GM12878 (cell line): ENCODE measurements around the gene TBL3. TPM values are rescaled to one million over a fixed set of nuclear protein-coding genes. Genes with fewer than 3 reads are reported as not detected.

Experiments
- ATAC-seq: fragments of 200-7000 bp; cut with Tn5 transposase; 3 replicates; pipeline ENCODE4 v1.9.1; 2020; ENCODE audit warnings: mild to moderate bottlenecking, moderate library complexity
- BruUV-seq: library from RNA; stranded (reverse); fragments of 400-500 nt; replicated peaks from 2 replicates; lab custom pipeline; 2021; lab: Mats Ljungman, UMichigan
- CTCF ChIA-PET: fragments of 300-600 bp; sonication (Branson Sonifier 250); formaldehyde crosslinking; extraction: SDS; loops from one replicate; lab custom pipeline; 2021; ENCODE audit warnings: inconsistent platforms; lab: Yijun Ruan, JAX
- POLR2A ChIA-PET: fragments of 350-600 bp; formaldehyde crosslinking; extraction: SDS; loops from one replicate; lab custom pipeline; 2021; ENCODE audit warnings: inconsistent platforms; lab: Charles Lee
- RAD21 ChIA-PET: fragments of 300-600 bp; sonication (Branson Sonifier 250); formaldehyde crosslinking; loops from one replicate; lab custom pipeline; 2023; ENCODE audit warnings: antibody characterized with exemption; ENCODE audit not compliant: unreplicated experiment; lab: Charles Lee
- SMC1A ChIA-PET: fragments of 300-600 bp; sonication (Branson Sonifier 250); formaldehyde crosslinking; loops from one replicate; lab custom pipeline; 2023; ENCODE audit not compliant: unreplicated experiment, uncharacterized antibody; lab: Charles Lee
- DNase-seq: peaks from one replicate; pipeline ENCODE4 v3.0.0-alpha.2; 2011; ENCODE audit warnings: low read depth, low spot score
- FAIRE-seq: peaks from 3 replicates; lab custom pipeline; 2011; peaks lifted over from hg19 to GRCh38; lab: Jason Lieb, UNC
- H2AFZ ChIP-seq: 2 replicates; pipeline ENCODE4 v1.6.0; 2011; ENCODE audit warnings: low read depth, low read length, control low read depth; ENCODE audit not compliant: control insufficient read depth
- H3K27ac ChIP-seq: 2 replicates; pipeline ENCODE4 v1.5.1; 2011; ENCODE audit warnings: control low read depth; ENCODE audit not compliant: control insufficient read depth, insufficient read depth
- H3K27me3 ChIP-seq, 2 experiments: replicated peaks in 1 of 2; 2 replicates each; pipeline versions ENCODE4 v1.6.0 to v1.6.1; 2011; ENCODE audit warnings: low read length in 1 of 2; ENCODE audit not compliant: control insufficient read depth in 2 of 2, insufficient read depth in 2 of 2
- H3K36me3 ChIP-seq, 2 experiments: 2 replicates each; pipeline ENCODE4 v1.5.1; 2011; ENCODE audit warnings: low read length in 1 of 2; ENCODE audit not compliant: control insufficient read depth in 2 of 2, insufficient read depth in 2 of 2
- H3K4me1 ChIP-seq: 2 replicates; pipeline ENCODE4 v1.6.1; 2011; ENCODE audit warnings: mild to moderate bottlenecking, low read length, moderate library complexity, mixed read lengths; ENCODE audit not compliant: control insufficient read depth, insufficient read depth
- H3K4me2 ChIP-seq: 2 replicates; pipeline ENCODE4 v1.6.0; 2011; ENCODE audit warnings: control low read depth; ENCODE audit not compliant: control insufficient read depth, insufficient read depth
- H3K4me3 ChIP-seq: fragments of 200-600 bp; sonication (generic); 2 replicates; pipeline ENCODE4 v1.5.1; 2016
- H3K79me2 ChIP-seq: 2 replicates; pipeline ENCODE4 v1.6.0; 2011; ENCODE audit warnings: low read length; ENCODE audit not compliant: control insufficient read depth, insufficient read depth
- H3K9ac ChIP-seq: 2 replicates; pipeline ENCODE4 v1.8.0; 2011; ENCODE audit warnings: low read length, control low read depth, mixed read lengths; ENCODE audit not compliant: control insufficient read depth, insufficient read depth
- H3K9me3 ChIP-seq: replicated peaks from 3 replicates; pipeline ENCODE4 v1.5.1; 2011; ENCODE audit warnings: mild to moderate bottlenecking, low read length; ENCODE audit not compliant: control insufficient read depth, insufficient read depth
- H4K20me1 ChIP-seq: 2 replicates; pipeline ENCODE4 v1.6.0; 2011; ENCODE audit not compliant: control insufficient read depth, insufficient read depth
- CHD2 ChIP-seq: IDR thresholded peaks from 2 replicates; pipeline ENCODE4 v1.6.1; 2011; ENCODE audit warnings: low read depth, low read length, improper control_type of control experiment, borderline replicate concordance
- FOXK2 ChIP-seq: fragments of 450-650 bp; IDR thresholded peaks from 2 replicates; pipeline ENCODE4 v1.6.1; 2017; ENCODE audit warnings: mild to moderate bottlenecking, moderate library complexity
- NFYA ChIP-seq: IDR thresholded peaks from 2 replicates; pipeline ENCODE4 v1.6.1; 2011; ENCODE audit warnings: low read depth, mild to moderate bottlenecking, low read length, improper control_type of control experiment, borderline replicate concordance
- NR2F1 ChIP-seq: fragments of 450-650 bp; conservative IDR thresholded peaks from 2 replicates; pipeline ENCODE4 v1.6.1; 2017; ENCODE audit warnings: mild to moderate bottlenecking
- PAX8 ChIP-seq: fragments of 450-650 bp; IDR thresholded peaks from 2 replicates; pipeline ENCODE4 v1.6.1; 2017; ENCODE audit warnings: mild to moderate bottlenecking, moderate library complexity
- POLR2A ChIP-seq: IDR thresholded peaks from 2 replicates; pipeline ENCODE4 v1.6.1; 2011; ENCODE audit warnings: low read depth, mild to moderate bottlenecking, low read length
- SMAD1 ChIP-seq: fragments of 450-650 bp; IDR thresholded peaks from 2 replicates; pipeline ENCODE4 v1.6.1; 2018; ENCODE audit warnings: mild to moderate bottlenecking, low read depth; ENCODE audit not compliant: partially characterized antibody
- SUPT20H ChIP-seq: IDR thresholded peaks from 2 replicates; pipeline ENCODE4 v1.6.1; 2011; ENCODE audit warnings: low read depth, mild to moderate bottlenecking, low read length, moderate library complexity, borderline replicate concordance; ENCODE audit not compliant: control insufficient read depth
- TBL1XR1 ChIP-seq: IDR thresholded peaks from 2 replicates; pipeline ENCODE4 v1.6.1; 2012; ENCODE audit warnings: low read depth, low read length, improper control_type of control experiment
- WGBS: methylation state at CpG from one replicate; pipeline ENCODE4 v1.1.6; 2016; ENCODE audit warnings: low lambda C conversion rate; ENCODE audit not compliant: insufficient replicate concordance, insufficient coverage; ENCODE audit errors: missing lambda C conversion rate; 5-methylcytosine and 5-hydroxymethylcytosine counted together
- in situ Hi-C: fragments of 300-500 bp; cut with MboI; formaldehyde crosslinking; loops from 9 replicates; pipeline ENCODE4 v1.14.3; 2018; ENCODE audit warnings: mixed read lengths
- intact Hi-C: fragments of 100-400 bp; cut with micrococcal nuclease; formaldehyde crosslinking; loops from one replicate; pipeline ENCODE4 v1.14.2; 2022; ENCODE audit not compliant: unreplicated experiment
- polyA plus RNA-seq, 11 experiments: library from polyadenylated mRNA; depleted of rRNA in 4 of 11; unstranded in 6 of 11; stranded (reverse) in 5 of 11; fragments of >200 nt; fragmentation: Nextera tagmentation in 4 of 11; fragmentation: Illumina TruSeq in 1 of 11; extraction: Ambion mirVana in 4 of 11; extraction: Trizol in 1 of 11; gene quantifications; 1 replicate in 1 of 11; 2 replicates in 10 of 11; pipeline versions ENCODE4 v1.2.1 to v1.2.3, GENCODE V29; 2011 to 2016; ENCODE audit warnings: inconsistent platforms in 2 of 11, missing spikeins in 2 of 11, low read depth in 1 of 11
- total RNA-seq, 4 experiments: library from RNA; depleted of rRNA in 3 of 4; stranded (reverse); fragments of >200 nt in 3 of 4; fragmentation: Illumina TruSeq in 1 of 4; extraction: Trizol in 1 of 4; gene quantifications; 2 replicates each; pipeline versions ENCODE4 v1.2.1 to v1.2.3, GENCODE V29; 2013 to 2021

TBL3 gene
- total and polyA plus RNA-seq, 10 of the 15 experiments (the other 5 are each of a cell fraction or from before 2014, with no cell fraction given) = 1.2 to 101 (median 34.2) TPM

DNA sequence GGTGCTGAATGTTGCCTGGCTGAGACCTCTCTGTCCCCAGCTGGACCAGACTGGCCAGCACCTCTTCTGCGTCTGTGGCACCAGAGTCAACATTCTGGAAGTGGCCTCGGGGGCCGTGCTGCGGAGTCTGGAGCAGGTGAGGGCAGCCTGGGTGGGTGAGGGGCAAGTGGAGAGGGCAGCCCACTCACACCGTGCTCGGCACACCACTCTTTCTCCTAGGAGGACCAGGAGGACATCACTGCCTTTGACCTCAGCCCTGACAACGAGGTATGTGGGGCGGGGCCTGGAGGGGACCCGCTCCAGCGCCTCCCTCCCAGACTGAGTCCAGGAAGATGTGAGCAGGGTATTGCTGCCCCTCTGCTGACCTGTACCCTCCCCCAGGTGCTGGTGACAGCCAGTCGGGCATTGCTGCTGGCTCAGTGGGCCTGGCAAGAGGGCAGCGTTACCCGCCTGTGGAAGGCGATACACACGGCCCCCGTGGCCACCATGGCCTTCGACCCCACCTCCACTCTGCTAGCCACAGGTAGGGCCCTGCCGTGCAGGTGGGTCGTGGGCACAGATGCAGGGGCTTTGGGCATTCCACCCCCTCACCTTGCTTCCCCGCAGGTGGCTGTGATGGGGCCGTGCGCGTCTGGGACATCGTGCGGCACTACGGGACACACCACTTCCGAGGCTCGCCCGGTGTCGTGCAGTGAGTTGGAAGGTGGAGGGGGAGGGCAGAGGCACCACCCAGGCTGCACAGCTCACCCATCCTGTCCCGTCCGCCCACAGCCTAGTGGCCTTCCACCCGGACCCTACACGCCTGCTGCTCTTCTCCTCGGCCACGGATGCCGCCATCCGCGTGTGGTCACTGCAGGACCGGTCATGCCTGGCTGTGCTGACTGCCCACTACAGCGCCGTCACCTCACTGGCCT is 2.6 kb downstream of the TBL3 start:
- no peak overlapping the region for H2AFZ ChIP-seq
- BruUV-seq = no TSS peak
- intact Hi-C loops = no loop called here
- no peaks in the 10 kb centered on the region for H3K9me3 ChIP-seq
- 93% methylated on average over 39 of the region's 42 CpGs for WGBS
- TF ChIP-seq NFYA (no peak), SMAD1 (no peak), CHD2 (no peak), POLR2A (0 out of 2 replicates have a peak, but pooled peaks have one; percentile 7), TBL1XR1 (no peak), PAX8 (no peak), FOXK2 (no peak), SUPT20H (no peak), NR2F1 (no peak)
- TF ChIP-seq, all 136 proteins: peak for 1
- Histone ChIP-seq H3K27ac (no peak overlapping the region), H3K4me2 (no peak overlapping the region), H4K20me1 (no peaks in the 10 kb centered on the region), H3K9ac (no peak overlapping the region), H3K79me2 (peaks cover 24% of the 10 kb centered on the region), H3K4me3 (no peak overlapping the region), H3K36me3 (peaks cover 0 to 36% of the 10 kb centered on the region in 2 experiments; a peak in 3 of 4 replicates), H3K4me1 (peaks cover 12% of the 10 kb centered on the region), H3K27me3 (no peaks in the 10 kb centered on the region)
- in situ Hi-C loops = no loop called here
- ChIA-PET POLR2A (interaction anchor here (1.9 kb wide), 1 partner anchor 9 kb away, joined by 8 read pairs; the partner anchor contains the start of gene RPS2), CTCF (no interaction called here), RAD21 (no interaction called here), SMC1A (no interaction called here)
- ATAC-seq (no peak), DNase-seq (no peak), FAIRE-seq (no peak)
